ENCODE results near the gene TBCEL. TPM values are rescaled to one million over a fixed set of nuclear protein-coding genes. Genes with fewer than 3 reads are reported as not detected.

Gene TBCEL
- total RNA-seq, 1 donor from 2014 or later, result 17.9 TPM

GRCh38 chr11:121082219-121082618 lies 58.3 kb downstream of the TBCEL start:
- Mint-ChIP-seq H3K36me3 (ENCODE audit: low read depth) (peaks cover 46% of the 10 kb centered on the region), H3K9me3 (no peaks in the 10 kb centered on the region), H3K4me3 (no peak overlapping the region), H3K4me1 (no peaks in the 10 kb centered on the region), H3K27ac (no peak overlapping the region), H3K27me3 (no peaks in the 10 kb centered on the region)
- ChIA-PET POLR2A (no interaction called here), CTCF (no interaction called here)
- no peak for TF ChIP-seq CTCF (IDR thresholded peaks at IDR 0.05)
- ATAC-seq (ENCODE audit: low read depth) (no peak), DNase-seq (no peak)
- intact Hi-C loops (cut with micrococcal nuclease), result no loop called here

GRCh38 chr11:121082670-121083069 lies 58.8 kb downstream of the TBCEL start:
- ATAC-seq (ENCODE audit: low read depth), result no peak
- Mint-ChIP-seq H3K4me1 (no peaks in the 10 kb centered on the region), H3K36me3 (ENCODE audit: low read depth) (peaks cover 50% of the 10 kb centered on the region), H3K9me3 (no peaks in the 10 kb centered on the region), H3K27me3 (no peaks in the 10 kb centered on the region), H3K4me3 (no peak overlapping the region), H3K27ac (no peak overlapping the region)
- intact Hi-C loops (cut with micrococcal nuclease), result no loop called here
- POLR2A ChIA-PET, result no interaction called here
- TF ChIP-seq CTCF (IDR thresholded peaks at IDR 0.05), result no peak
- no peak for DNase-seq
- CTCF ChIA-PET, result no interaction called here

- H3K27ac Mint-ChIP-seq, result no peak overlapping the region
- ChIA-PET POLR2A (no interaction called here), CTCF (no interaction called here)
- no peak overlapping the region for H3K4me3 Mint-ChIP-seq
- ATAC-seq (ENCODE audit: low read depth) (no peak), DNase-seq (no peak)
- H3K27me3 Mint-ChIP-seq, result no peaks in the 10 kb centered on the region
- no peaks in the 10 kb centered on the region for H3K9me3 Mint-ChIP-seq
- peaks cover 2% of the 10 kb centered on the region for H3K4me1 Mint-ChIP-seq
- intact Hi-C loops (cut with micrococcal nuclease), result no loop called here
- TF ChIP-seq CTCF (IDR thresholded peaks at IDR 0.05), result no peak
- H3K36me3 Mint-ChIP-seq (ENCODE audit: low read depth), result peaks cover 43% of the 10 kb centered on the region
Observed at GRCh38 chr11:121086866-121087265, 63.0 kb downstream of the TBCEL start.

GRCh38 chr11:121089566-121089965 lies 65.7 kb downstream of the TBCEL start:
- no peak overlapping the region for H3K4me3 Mint-ChIP-seq
- CTCF ChIA-PET, result no interaction called here
- no peak for TF ChIP-seq CTCF (IDR thresholded peaks at IDR 0.05)
- intact Hi-C loops (cut with micrococcal nuclease), result no loop called here
- peaks cover 34% of the 10 kb centered on the region for H3K36me3 Mint-ChIP-seq (ENCODE audit: low read depth)
- POLR2A ChIA-PET, result no interaction called here
- no peaks in the 10 kb centered on the region for H3K9me3 Mint-ChIP-seq
- ATAC-seq (ENCODE audit: low read depth), result no peak
- H3K4me1 Mint-ChIP-seq, result peaks cover 2% of the 10 kb centered on the region
- no peak for DNase-seq
- H3K27me3 Mint-ChIP-seq, result no peaks in the 10 kb centered on the region
- H3K27ac Mint-ChIP-seq, result no peak overlapping the region

GRCh38 chr11:121090145-121090721 lies 66.3 kb downstream of the TBCEL start:
- CTCF ChIA-PET, result no interaction called here
- H3K4me3 Mint-ChIP-seq, result no peak overlapping the region
- POLR2A ChIA-PET, result no interaction called here
- H3K9me3 Mint-ChIP-seq, result no peaks in the 10 kb centered on the region
- ATAC-seq (ENCODE audit: low read depth) (no peak), DNase-seq (no peak)
- H3K27me3 Mint-ChIP-seq, result no peaks in the 10 kb centered on the region
- peaks cover 2% of the 10 kb centered on the region for H3K4me1 Mint-ChIP-seq
- H3K36me3 Mint-ChIP-seq (ENCODE audit: low read depth), result peaks cover 30% of the 10 kb centered on the region
- no peak for TF ChIP-seq CTCF (IDR thresholded peaks at IDR 0.05)
- H3K27ac Mint-ChIP-seq, result no peak overlapping the region
- intact Hi-C loops (cut with micrococcal nuclease), result no loop called here
